Ishikawa (cell line): ENCODE results near the gene MNT.
A peak's percentile ranks its signal among the peaks of the same experiment; 100 is the strongest.

Experiments used
- CREB1 ChIP-seq: IDR thresholded peaks from 2 replicates; pipeline ENCODE4 v1.6.1; 2012; ENCODE audit warnings: low read depth
- EP300 ChIP-seq: IDR thresholded peaks from 2 replicates; pipeline ENCODE4 v1.6.1; 2012; ENCODE audit warnings: borderline replicate concordance
- MAX ChIP-seq: IDR thresholded peaks from 2 replicates; pipeline ENCODE4 v1.6.1; 2012
- NFIC ChIP-seq: IDR thresholded peaks from 2 replicates; pipeline ENCODE4 v1.6.1; 2012
- RAD21 ChIP-seq: IDR thresholded peaks from 2 replicates; pipeline ENCODE4 v1.6.1; 2012; ENCODE audit warnings: low read depth
- REST ChIP-seq: IDR thresholded peaks from 2 replicates; pipeline ENCODE4 v1.6.1; 2012; ENCODE audit warnings: low read depth, mild to moderate bottlenecking
- TCF12 ChIP-seq: IDR thresholded peaks from 2 replicates; pipeline ENCODE4 v1.6.1; 2012; ENCODE audit warnings: low read depth
- TEAD4 ChIP-seq: IDR thresholded peaks from 2 replicates; pipeline ENCODE4 v1.6.1; 2012
- YY1 ChIP-seq: IDR thresholded peaks from 2 replicates; pipeline ENCODE4 v1.6.1; 2012; ENCODE audit warnings: low read depth

GRCh38 chr17:2337544-2338314 lies 63.1 kb downstream of the MNT start:
- TF ChIP-seq NFIC = no peak
- TF ChIP-seq MAX = no peak; the same call in 1 of the 2 replicates
- no peak for TF ChIP-seq EP300
- no peak for TF ChIP-seq TCF12
- TF ChIP-seq CREB1 = no peak
- TF ChIP-seq YY1 = peak; percentile 46; the same call in 1 of the 2 replicates
- TF ChIP-seq RAD21 = no peak
- TF ChIP-seq REST = no peak
- TF ChIP-seq TEAD4 = 0 out of 2 replicates have a peak, but pooled peaks have one; percentile 3
